ENCODE data around the gene WDR82. TPM values are rescaled to one million over a fixed set of nuclear protein-coding genes. Genes with fewer than 3 reads are reported as not detected.

WDR82 gene
- total RNA-seq, 4 donors from 2014 or later = 42.9 to 56.9 (median 51.4) TPM

DNA sequence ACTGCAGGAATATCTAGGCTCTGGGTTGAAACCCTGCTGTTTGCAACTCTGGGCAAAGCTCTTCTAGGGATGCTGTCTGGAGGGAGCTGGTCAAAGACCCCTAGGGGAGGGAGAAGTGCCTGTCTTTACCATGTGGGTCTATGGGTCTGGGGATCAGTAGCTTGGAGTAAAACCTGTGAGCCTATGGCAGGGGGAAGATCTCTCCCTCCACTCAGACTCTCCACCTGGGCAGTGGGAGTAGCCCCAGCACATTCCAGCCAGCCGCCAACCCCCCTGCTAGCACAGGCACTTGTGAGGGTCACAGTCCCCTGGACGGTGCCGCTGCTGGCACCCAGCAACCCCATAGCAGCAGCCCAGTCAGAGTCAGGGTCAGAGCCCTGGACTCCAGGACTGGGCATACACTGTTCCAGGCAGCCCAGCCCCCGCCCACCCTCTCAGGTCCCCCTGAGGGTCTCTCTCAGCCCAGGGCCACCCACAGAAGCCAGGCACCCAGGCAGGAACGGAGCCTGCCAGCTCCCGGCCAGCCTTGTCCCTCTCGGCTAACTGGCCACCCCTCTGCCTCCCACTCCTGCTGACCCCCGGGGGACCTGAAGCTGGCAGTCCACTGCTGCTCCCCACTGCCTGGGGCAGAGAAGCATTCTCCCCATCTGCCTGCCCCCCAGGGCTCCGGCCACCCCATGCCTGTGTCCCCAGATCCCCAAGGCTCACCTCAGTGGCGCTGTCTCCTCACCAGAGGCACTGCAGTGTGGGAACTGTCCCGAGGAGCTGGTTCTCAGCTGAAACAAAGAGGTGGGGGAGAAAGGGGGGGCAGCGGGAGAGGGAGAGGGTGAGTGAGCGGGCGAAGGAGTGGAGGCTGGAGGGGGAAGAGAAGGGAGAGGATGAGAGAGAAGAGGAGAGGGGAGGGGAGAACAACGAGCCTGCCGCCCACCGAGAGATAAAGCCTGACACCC is 20.0 kb upstream of the WDR82 start:
- DNase-seq (ENCODE audit: low spot score) = no peak
- no peak for ATAC-seq (ENCODE audit: low FRiP score)
- TF ChIP-seq, protein P1, sequence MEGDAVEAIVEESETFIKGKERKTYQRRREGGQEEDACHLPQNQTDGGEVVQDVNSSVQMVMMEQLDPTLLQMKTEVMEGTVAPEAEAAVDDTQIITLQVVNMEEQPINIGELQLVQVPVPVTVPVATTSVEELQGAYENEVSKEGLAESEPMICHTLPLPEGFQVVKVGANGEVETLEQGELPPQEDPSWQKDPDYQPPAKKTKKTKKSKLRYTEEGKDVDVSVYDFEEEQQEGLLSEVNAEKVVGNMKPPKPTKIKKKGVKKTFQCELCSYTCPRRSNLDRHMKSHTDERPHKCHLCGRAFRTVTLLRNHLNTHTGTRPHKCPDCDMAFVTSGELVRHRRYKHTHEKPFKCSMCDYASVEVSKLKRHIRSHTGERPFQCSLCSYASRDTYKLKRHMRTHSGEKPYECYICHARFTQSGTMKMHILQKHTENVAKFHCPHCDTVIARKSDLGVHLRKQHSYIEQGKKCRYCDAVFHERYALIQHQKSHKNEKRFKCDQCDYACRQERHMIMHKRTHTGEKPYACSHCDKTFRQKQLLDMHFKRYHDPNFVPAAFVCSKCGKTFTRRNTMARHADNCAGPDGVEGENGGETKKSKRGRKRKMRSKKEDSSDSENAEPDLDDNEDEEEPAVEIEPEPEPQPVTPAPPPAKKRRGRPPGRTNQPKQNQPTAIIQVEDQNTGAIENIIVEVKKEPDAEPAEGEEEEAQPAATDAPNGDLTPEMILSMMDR (IDR thresholded peaks at IDR 0.05) = no peak

DNA sequence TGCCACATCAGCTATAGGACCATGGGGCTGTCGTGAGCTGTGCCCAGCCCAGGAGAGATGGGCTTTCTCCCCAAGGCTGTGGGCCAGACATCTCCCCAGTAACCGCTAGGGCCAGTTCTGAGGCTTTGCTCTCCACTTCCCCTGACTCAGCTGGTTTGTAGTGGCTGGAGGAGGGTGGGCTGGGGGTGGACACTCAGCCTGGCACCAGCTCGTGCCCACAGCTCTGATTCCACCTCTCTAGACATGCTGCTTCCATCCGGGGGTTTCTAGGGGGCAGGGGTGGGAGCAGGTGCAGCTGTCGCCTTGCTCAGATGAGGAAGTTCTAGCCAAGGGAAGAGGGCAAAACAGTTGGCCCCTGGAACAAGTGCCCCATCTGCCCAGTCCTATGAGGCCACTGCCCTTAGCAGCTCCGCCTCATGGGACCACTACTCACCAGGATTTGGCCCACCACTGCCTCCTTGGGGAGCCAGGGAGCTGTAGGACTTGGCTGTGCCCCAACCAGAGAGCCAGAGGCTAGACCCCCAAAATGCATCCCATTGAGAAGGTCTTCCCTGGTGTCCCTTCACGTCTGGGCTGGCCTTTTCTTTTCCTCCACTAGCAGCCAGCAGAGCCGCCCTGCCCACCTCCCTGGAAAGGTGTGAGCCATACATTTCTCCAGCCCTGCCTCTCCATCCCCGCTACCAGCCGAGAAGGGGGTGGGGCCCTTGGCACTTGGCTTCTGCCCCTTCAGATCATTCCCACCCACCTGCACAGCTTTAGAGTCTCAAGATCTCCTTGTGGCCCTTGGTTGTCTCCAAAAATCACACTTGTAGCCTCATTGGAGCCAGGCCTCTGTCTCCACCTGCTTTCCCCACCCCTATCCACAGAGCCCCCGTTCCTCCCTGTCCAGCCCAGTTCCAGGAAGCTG is 19.0 kb upstream of the WDR82 start:
- ATAC-seq (ENCODE audit: low FRiP score) (no peak), DNase-seq (ENCODE audit: low spot score) (no peak)
- TF ChIP-seq, protein P1 (IDR thresholded peaks at IDR 0.05) = no peak

DNA sequence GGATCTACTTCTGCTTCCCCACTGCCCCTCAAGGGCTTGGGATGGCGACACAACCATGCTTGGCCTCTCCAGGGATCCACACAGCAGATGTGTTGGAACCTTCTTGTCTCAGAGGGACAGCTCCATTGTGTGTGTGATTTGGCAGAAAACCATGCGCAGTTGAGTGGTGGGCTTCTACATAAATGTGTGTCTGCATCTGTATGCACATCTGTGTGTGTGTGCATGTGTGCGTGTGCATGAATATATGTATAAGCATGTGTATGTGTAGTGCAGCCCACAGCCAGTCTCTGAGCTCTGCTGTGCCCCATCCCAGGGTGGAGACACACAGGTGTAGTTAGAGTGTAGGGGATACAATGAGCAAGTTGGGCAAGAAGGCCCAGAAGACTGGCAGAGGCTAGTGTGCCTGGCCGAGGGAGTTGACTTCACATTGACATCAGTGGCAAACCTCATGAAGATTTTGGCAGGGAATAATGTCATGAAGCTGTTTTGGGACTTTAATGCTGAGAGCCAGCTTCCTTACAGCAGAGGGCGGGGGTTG is 17.3 kb upstream of the WDR82 start:
- ATAC-seq (ENCODE audit: low FRiP score) (no peak), DNase-seq (ENCODE audit: low spot score) (no peak)
- TF ChIP-seq, protein P1 (IDR thresholded peaks at IDR 0.05) = no peak

DNA sequence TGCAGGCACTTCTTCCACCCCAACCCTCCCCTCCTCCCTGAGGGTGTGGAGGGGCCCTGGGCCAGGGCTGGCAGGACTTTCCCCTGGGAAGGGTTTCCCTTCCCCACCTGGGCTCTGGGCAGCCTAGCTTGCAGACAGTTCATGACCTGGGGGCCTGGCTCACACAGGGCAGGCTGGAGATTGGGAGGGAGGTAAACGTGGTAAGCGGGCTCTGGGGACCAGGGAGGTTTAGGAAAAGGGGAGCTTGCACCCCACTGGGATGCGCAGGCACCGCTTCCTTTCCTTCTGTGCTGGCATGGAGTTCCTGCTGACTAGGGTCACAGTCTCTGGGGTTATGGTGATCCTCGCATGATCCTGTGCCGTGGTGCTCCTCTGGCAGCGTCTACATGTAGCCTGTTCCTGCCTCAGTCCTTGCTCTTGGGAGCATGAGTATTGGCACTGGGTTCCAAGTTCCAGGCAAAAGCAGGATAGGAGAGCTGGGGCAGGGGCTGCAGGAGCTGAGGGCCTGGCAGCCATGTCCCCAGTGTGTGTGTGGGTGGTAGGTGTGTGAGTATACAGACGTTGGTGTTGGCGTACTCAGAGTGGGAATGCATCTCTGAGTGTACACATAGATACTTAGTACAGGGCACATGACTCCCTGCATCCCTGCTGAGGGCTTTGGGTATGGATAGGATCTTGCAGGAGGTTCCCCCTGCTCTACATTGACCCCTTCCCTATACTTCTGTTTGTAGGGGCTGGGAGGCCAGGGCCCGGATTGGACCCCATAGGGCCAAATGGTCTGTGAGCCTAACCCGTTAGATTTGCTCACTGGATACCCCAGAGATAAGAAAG is 16.1 kb upstream of the WDR82 start:
- TF ChIP-seq, protein P1 (IDR thresholded peaks at IDR 0.05) = no peak
- ATAC-seq (ENCODE audit: low FRiP score) (no peak), DNase-seq (ENCODE audit: low spot score) (no peak)

DNA sequence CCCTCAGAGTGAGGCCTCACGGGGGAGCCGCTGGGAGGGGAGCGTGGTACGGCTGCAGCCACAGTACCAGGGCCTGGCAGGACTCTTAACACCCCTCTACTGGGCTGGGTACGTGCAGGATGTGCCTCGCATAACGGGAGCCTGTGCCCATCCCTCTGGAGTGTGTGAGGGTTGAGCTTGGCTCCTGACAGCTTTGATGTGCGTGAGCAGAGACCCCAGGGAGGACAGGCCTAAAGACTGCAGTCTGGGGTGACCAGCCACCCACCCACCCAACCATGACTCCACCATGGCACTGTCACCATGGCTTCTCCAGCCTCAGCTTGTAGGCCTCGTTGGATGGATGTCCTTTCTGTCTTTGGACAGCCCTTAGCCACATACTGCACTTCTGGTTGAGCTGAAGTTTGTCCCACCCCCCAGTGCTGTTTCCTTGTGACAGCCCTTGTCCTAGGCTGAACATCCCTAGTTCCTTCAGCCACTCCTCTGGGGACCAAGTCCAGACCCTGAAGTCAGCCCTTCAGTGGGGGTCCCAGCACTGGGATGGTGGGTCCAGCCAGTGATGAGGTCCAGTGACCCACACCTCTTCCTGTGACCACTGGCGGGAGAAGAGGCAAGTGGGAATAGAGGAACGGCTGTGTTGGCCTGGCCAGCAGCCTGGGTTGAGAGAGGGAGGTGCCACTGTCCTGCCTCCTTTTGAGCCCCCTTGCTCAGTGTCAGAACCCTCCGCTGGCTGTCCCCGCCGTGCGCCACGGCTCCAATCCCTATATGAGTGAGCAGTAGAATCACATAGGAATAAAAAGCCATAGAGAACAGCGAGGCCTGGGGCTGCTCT is 15.3 kb upstream of the WDR82 start:
- ATAC-seq (ENCODE audit: low FRiP score) = no peak
- TF ChIP-seq, protein P1 (IDR thresholded peaks at IDR 0.05) = no peak
- no peak for DNase-seq (ENCODE audit: low spot score)
